Mesenteric fat pad (tissue), 1 donor: ENCODE measurements around the gene HHIPL1. TPM values are rescaled to one million over a fixed set of nuclear protein-coding genes. Genes with fewer than 3 reads are reported as not detected.

Experiments used
- DNase-seq: peaks from one replicate; pipeline ENCODE4 v3.0.0-alpha.2; 2020; ENCODE audit warnings: low spot score
- total RNA-seq: library from RNA; stranded (reverse); fragmentation: NEBNext Ultra II Directional; extraction: Animal tissue kit (Norgen Biotek cat#: 25700); gene quantifications from one replicate; pipeline ENCODE4 v1.2.1, GENCODE V29; 2021
- donor health status: DM: yes; HTN: yes; CAD: no.

The HHIPL1 gene
- total RNA-seq, 1 donor from 2014 or later, result 3.8 TPM

DNA sequence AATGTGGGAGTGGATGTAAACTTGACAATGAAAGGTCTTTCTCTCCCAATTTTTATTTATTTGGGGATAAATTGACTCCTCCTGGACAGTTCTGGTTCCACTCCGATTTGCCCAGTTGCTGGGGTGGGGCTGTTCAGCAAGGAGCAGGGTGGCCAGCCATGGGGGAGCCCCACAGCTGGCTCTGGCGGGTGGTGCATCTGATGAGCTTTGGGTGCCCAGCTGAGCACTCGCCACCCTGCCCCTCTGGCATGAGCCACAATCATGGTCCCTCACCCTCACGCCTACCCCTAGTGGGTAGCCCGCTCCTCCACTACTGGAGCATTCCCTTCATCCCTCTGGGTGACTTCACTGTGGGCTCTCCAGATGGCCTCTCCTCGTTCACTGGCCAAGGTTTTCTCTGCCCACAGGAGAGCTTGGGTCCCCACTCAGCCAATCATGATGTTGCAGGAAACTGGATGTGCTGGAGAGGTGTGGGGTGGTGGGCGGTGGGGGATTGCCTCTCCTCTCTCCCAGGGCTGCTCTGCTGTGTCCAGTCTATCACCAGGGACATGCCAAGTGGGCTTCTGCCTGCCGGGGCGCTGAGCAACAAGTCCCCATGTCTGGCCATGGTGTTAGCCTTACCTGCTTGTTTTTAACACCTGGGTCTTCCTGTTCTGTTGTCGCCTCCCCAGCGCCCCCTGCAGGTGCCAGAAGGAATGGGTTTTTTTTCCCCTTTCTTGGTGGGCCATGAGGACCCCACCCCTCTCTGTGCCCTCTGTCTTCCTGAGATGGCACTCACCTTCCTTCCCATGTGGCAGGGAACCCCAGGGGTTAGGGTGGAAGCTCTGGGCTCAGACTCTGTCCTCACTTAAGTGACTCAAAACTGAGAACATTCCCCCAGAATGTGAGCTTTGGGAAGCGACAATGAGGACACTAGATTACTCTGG, 42.6 kb downstream of the HHIPL1 start:
- DNase-seq, result peak; percentile 53

DNA sequence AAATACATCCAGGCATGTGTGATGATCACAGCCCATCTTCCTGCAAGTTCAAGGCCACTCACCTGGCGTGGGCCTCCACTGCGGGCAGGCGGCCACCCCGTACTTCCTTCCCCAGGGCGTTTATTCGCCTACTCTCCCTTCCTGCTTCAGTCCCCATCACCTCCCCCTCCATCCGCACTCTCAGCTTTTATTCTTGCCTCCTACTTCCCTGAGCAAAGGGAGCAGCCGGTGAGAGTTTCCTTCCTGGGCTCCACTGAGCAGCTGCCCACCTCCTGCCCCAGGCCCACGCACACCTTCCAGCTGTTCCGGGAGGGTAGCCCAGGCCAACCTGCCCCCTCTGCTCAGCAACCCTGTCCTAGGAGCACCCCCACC, 43.3 kb downstream of the HHIPL1 start:
- DNase-seq, result peak; percentile 55

DNA sequence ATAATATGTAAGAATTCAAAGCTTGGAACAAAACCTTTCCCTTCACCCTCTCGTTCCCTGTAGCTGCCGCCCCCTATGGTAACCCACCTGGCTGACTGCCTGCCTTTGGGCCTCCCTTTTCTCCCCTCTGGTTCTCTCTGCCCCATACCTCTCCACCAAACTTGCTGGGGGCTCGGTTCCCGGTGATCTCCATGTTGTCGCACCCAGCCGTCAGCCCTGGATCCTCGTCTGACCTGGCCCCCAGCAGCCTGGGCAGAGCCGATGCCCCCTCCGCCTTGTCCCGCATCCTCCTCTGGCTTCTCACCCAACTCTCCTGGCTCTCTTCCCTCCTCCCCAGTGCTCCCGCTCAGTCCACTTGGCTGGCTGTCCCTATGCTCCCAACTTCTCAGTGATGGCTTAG, 43.7 kb downstream of the HHIPL1 start:
- DNase-seq, result peak; percentile 68

DNA sequence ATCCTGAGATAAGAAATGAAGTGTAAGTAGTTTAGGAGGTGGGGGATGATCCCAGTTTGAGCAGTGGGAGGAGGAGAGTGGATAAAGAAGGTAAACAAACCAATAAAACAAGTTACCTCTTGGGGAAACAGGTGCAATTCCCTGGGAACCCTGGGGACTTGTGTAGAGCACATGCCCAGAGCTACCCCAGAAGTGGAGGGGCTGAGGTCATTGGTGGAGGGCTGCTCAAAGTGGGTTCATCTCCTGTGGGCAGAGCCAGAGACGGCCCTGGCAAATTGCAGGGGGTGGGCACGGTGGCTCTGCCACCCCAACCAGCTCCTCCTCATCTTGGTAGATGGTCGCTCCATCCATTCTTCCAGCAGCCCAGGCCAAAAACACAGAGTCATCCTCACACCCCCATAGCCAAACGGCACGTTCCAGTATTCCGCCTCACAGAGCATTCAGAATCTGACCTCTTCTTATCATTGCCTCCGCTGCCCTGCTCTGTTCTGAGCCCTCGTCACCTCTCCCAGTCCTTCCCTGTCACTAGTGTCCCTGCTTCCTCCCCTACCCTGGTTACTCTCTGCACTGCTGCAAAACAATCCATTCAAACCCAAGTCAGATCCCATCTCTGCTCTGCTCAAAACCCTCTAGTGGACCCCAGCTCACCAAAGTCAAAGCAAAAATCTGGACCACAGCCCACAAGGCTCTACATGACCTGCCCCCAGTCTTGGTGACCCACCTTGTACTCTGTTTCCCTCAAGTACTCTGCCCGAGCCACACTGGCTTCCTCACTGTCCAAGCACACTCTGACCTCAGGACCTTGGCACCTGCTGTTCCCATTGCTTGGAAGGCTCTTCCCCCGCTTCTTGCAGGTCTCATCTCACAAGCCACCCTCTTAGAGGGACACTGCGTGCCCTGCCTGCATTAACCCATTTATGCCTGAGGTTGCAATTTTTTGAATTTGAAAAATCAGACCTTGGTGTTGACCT, 44.6 kb downstream of the HHIPL1 start:
- peak; percentile 64 for DNase-seq

DNA sequence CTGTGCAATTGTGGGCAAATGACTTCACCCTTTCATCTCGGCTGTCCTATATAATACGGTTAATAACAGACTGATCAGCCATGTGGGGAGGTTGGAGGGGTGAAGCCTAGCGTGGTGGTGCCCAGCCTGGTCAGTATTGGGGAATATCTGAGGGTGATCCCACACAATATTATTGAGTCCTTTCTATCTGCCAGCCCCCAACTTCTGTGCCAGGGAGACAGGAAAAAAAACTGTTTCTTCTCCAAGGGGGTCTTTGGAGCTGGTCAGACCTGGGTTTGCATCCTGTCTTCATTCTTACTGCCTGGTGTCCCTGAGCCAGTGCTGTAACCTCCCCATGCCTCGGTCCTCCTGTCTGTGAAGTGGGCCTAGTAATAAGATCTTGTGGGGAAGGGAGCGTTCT, 45.7 kb downstream of the HHIPL1 start:
- DNase-seq, result no peak

DNA sequence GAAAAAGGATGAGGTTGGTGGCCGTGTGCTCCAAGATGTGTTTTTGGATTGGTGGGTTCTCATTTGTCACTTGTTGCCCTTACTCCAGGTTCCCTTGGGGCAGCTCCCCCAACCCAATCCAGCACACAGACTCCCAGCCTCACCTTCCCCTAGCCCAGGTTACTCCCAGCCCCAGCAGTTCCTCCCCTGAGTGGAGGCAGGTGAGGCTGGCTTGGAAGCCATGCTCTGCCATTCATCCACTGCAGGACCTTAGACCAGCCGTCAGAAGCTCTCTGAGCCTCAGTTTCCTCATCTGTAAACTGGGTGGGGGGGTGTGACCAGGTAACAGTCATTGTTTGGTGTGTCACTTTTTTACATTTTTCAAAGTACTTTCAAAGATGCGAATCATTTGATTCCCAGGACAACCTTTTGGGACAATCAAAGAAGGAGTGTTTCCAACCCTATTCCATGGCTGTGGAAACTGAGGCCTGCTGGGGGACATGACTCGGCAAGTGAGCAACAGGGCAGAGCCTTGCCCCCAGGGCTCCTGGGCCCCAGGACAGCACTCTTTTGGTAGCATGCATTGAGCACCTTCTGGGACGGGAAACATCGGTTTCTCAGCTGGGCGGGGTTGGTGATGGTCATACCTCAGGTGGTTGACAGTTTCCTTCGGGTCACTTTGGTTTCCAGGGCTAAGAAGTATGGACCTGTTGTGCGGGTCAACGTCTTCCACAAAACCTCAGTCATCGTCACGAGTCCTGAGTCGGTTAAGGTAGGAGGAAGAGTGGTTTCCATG, 46.4 kb downstream of the HHIPL1 start:
- peak; percentile 87 for DNase-seq

DNA sequence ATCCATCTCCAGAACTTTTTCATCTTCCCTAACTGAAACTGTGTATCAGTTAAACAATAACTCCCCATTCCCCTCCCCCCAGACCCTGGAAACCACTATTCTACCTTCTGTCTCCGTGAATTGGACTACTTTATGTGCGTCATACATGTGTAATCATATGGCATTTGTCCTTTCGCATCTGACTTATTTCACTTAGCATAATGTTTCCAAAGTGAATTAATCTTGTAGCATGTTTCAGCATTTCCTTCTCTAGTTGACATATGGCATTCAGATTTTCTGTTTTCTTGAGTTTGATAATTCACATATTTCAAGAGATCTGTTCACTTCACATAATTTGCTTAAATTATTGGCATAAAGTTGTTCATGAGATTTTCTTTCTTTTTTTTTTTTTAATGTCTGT, 49.0 kb downstream of the HHIPL1 start:
- DNase-seq, result no peak

DNA sequence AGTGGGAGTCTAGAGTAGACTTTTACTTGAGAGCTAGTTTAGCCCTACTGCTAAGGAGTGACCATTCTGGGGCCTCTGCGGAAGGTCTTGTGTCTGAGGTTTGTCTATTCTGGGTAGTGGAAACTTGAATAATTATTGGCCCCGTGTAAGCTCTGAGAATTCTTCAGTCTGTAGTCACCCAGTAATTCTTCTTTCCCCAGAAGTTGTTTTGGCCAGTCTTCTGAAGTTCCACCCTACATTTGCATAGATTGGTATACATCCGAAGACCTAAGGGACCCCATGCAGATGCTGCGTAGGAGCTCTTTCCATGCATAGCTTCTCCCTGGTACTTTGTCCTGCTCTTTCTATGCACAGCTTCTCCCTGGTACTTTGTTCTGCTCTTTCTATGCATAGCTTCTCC, 52.0 kb downstream of the HHIPL1 start:
- DNase-seq, result no peak

- no peak for DNase-seq
Measured at GRCh38 chr14:99698236-99698635, 53.3 kb downstream of the HHIPL1 start.

DNA sequence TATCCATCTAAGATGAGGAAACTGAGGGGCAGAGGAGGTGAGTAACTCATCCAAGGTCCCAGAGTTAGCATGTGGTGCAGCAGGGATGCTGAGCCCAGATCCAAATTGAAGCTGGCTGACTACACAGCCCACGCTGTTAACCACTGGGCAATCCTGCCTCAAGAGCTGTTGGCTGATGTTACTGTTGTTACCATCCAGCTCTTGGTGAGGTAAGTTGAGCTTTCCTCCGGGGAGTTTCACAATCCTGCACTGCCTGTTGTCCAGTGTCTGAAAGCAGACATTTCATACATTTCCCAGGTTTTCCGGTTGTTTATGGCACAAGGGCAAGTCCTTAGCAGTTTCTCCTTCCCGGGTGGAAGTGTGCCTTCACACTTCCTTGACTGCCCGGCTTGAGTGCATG, 53.7 kb downstream of the HHIPL1 start:
- no peak for DNase-seq

DNA sequence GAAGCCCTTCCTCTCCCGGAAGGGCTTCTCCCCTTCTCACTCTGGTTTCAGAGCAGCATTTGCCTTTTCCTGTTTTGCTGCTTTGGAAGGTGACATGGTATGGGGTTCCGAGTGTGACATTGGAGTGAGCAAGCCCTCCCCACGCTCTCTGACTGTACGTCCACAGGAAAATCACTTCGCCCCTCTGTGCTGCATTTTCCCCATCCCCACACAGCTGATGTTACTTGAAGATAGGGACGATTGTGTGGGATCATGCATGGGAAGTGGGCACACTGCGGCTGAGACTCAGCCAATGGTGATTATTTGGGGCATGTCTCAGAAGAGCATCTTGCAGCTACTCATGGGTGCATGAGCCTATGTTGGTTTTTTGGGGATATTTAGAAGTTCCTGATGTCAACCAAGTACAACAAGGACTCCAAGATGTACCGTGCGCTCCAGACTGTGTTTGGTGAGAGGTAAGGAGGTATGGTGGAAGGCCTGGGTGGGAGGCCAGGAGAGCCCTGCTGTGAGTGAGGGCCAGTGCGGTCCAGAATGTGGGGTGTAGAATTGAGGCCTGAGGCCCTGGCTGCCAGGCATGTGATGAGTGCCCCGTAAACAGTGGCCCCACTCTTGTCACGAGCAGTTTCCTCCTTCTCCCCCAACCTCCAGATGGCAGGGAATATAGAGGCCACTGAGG, 54.3 kb downstream of the HHIPL1 start:
- DNase-seq, result peak; percentile 73

DNA sequence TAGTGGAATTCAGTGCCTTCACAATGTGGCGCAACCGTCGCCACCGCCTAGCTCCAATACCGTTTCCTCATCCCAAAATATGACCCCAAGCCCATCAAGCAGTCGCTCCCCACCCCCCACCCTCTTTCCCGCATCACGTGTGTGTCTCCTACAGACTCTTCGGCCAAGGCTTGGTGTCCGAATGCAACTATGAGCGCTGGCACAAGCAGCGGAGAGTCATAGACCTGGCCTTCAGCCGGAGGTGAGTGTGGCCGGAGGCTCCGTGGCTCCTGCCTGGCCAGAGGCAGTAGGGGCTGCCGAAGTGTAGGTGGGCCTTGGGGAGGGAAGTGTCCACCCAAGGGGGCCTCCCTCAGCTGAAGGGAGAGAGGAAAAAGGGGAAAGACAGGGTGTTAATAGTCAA, 54.9 kb downstream of the HHIPL1 start:
- peak; percentile 79 for DNase-seq

DNA sequence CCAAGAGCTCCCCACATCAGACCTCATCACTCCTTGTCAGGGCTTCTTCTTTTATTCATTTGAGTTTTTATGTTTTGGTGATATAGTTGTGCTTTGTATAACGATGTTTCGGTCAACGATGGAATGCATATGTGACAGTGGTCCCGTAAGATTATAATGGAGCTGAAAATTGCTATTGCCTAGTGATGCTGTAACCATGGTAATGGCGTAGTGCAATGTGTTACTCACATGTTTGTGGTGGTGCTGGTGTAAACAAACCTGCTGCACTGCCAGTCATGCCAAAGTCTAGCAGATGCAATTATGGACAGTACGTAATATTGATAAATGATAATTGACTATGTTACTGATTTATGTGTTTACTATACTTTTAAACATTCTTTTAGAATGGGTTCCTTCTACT, 55.5 kb downstream of the HHIPL1 start:
- DNase-seq, result no peak

GRCh38 chr14:99701260-99701659, 56.3 kb downstream of the HHIPL1 start:
- DNase-seq, result no peak

GRCh38 chr14:99702115-99702514, 57.2 kb downstream of the HHIPL1 start:
- no peak for DNase-seq

GRCh38 chr14:99703381-99703780, 58.5 kb downstream of the HHIPL1 start:
- DNase-seq, result no peak

GRCh38 chr14:99704037-99704436, 59.1 kb downstream of the HHIPL1 start:
- DNase-seq, result no peak

GRCh38 chr14:99706107-99706900, 61.4 kb downstream of the HHIPL1 start:
- peak; percentile 53 for DNase-seq

DNA sequence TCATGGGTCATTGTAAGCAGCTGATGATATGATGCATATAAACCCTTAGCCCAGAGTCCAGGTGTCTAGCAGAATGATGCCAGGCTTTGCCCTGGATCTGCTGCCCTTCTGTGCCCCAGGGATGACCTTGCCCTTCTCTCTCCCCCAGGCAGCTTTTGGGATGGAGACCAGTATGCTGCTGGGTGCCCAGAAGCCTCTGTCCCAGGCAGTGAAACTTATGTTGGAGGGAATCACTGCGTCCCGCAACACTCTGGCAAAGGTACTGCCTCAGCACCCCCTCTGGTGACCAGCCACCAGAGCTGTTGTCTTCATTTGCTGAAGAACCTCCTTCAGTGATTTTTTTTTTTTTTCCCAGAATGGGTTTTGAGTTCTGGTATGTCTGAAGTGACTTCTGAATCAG, 62.5 kb downstream of the HHIPL1 start:
- peak; percentile 14 for DNase-seq

- peak; percentile 72 for DNase-seq
Measured at GRCh38 chr14:99707921-99708320, 63.0 kb downstream of the HHIPL1 start.
